ENCODE data around the gene SDF4. TPM values are rescaled to one million over a fixed set of nuclear protein-coding genes. Genes with fewer than 3 reads are reported as not detected.

Gene SDF4
- total and polyA plus RNA-seq, 2 experiments from 2014 or later = 45.0 to 62.6 TPM

- Histone ChIP-seq H3K9me2 (ENCODE audit: insufficient read depth) (no peaks in the 10 kb centered on the region), H3K79me2 (replicated peaks; ENCODE audit: insufficient read depth) (no peaks in the 10 kb centered on the region), H3K27me3 (ENCODE audit: insufficient read depth) (no peaks in the 10 kb centered on the region), H3K4me2 (peak within 1 kb of the TSS; percentile 55), H2AFZ (no peak within 1 kb of the TSS; the same call in 1 of the 2 replicates), H3K4me3 (no peak within 1 kb of the TSS), H3K4me1 (ENCODE audit: insufficient read depth) (peaks cover 13% of the 10 kb centered on the region; the same call in 1 of the 2 replicates), H3K27ac (ENCODE audit: low read depth) (no peak within 1 kb of the TSS), H4K20me1 (replicated peaks; ENCODE audit: insufficient read depth) (no peaks in the 10 kb centered on the region), H3F3A (replicated peaks; ENCODE audit: low read depth) (no peaks in the 10 kb centered on the region), H3K36me3 (ENCODE audit: insufficient read depth) (no peaks in the 10 kb centered on the region)
- peak; percentile 73 for ATAC-seq
- no peaks in the 10 kb centered on the region; the same call in 2 of the 3 replicates for H3K9me3 Mint-ChIP-seq
- DNase-seq (ENCODE audit: low spot score) = peak; percentile 83
- TF ChIP-seq CTCF (conservative IDR thresholded peaks at IDR 0.05; ENCODE audit: low read depth in 2 of 2) (peak in 1 of 2 experiments; percentile 35; a peak in 2 of 4 replicates), ZNF462 (CRISPR knock-in tag; IDR thresholded peaks at IDR 0.05) (no peak)
- peaks cover 12% of the 10 kb centered on the region for H3K27me3 Mint-ChIP-seq (ENCODE audit: insufficient read depth, low read depth, poor library complexity)
- no peaks in the 10 kb centered on the region for H3K36me3 Mint-ChIP-seq (ENCODE audit: low read depth)
- H3K27ac Mint-ChIP-seq = no peak within 1 kb of the TSS
- H3K4me1 Mint-ChIP-seq = peaks cover 28% of the 10 kb centered on the region
- H3K4me3 Mint-ChIP-seq = 0 out of 3 replicates have a peak within 1 kb of the TSS, but pooled peaks have one; percentile 11
Observed at GRCh38 chr1:1173793-1174415, 57.9 kb downstream of the SDF4 start, which contains the start of gene TTLL10. Gene TTLL10 (plus strand): TSS chr1:1173880. CDS start chr1:1179216, 5,336 bp downstream.
